Measurements from ENCODE around the gene DUOX1. TPM values are rescaled to one million over a fixed set of nuclear protein-coding genes. Genes with fewer than 3 reads are reported as not detected.

The DUOX1 gene
- total RNA-seq, 1 experiment from 2014 or later = 19.6 TPM

- Histone ChIP-seq H4K20me1 (ENCODE audit: insufficient read depth) (no peaks in the 10 kb centered on the region), H3K4me1 (ENCODE audit: control insufficient read depth in 1 of 2, insufficient read depth in 2 of 2, low read length in 2 of 2) (peaks cover 3 to 6% of the 10 kb centered on the region in 2 experiments; a peak in 3 of 4 replicates), H3K79me2 (ENCODE audit: insufficient read depth, low read length) (no peaks in the 10 kb centered on the region), H3K36me3 (ENCODE audit: control insufficient read depth in 1 of 2, insufficient read depth in 2 of 2, low read length in 2 of 2) (no peaks in the 10 kb centered on the region), H3K4me3 (replicated peaks in 1 of 2; ENCODE audit: low read depth in 1 of 2, low read length in 2 of 2) (no peak overlapping the region), H2AFZ (ENCODE audit: low read depth, low read length, poor library complexity, severe bottlenecking) (no peak overlapping the region), H3K27me3 (ENCODE audit: insufficient read depth, low read length) (no peaks in the 10 kb centered on the region), H3K9me2 (ENCODE audit: insufficient read depth) (no peaks in the 10 kb centered on the region), H3K9ac (ENCODE audit: low read length) (no peak overlapping the region), H3K9me3 (ENCODE audit: control insufficient read depth in 1 of 2, insufficient read depth in 1 of 2, low read depth in 1 of 2, low read length in 2 of 2) (no peaks in the 10 kb centered on the region), H3K4me2 (ENCODE audit: low read length) (no peak overlapping the region), H3K27ac (ENCODE audit: low read depth, low read length) (no peak overlapping the region)
- ChIA-PET RAD21 (ENCODE audit: low non-redundant PET in 1 of 2, low total read pairs in 2 of 2, uncharacterized antibody in 2 of 2, unreplicated experiment in 2 of 2) (no interaction called here), CTCF (interaction anchor here (1.0 kb wide), 1 partner anchor 9 kb away, joined by 6 read pairs; no protein-coding TSS in a partner anchor), POLR2A (no interaction called here)
- no peak for TF ChIP-seq EZH2 (IDR thresholded peaks at IDR 0.05)
- no peak for TF ChIP-seq EZH2phosphoT487 (IDR thresholded peaks at IDR 0.05; ENCODE audit: borderline replicate concordance)
- TF ChIP-seq SRF (IDR thresholded peaks at IDR 0.05; ENCODE audit: low read depth) = no peak
- TF ChIP-seq CEBPB (IDR thresholded peaks at IDR 0.05; ENCODE audit: low read depth) = no peak
- TF ChIP-seq POLR2A (IDR thresholded peaks at IDR 0.05; ENCODE audit: borderline replicate concordance, extremely low read depth, insufficient read depth, insufficient read length) = no peak
- TF ChIP-seq EGR1 (IDR thresholded peaks at IDR 0.05; ENCODE audit: low read depth) = no peak
- no peak for TF ChIP-seq ZNF274 (IDR thresholded peaks at IDR 0.05; ENCODE audit: low read depth, low read length)
- intact Hi-C loops (cut with micrococcal nuclease) = no loop called here
- BruUV-seq (replicated peaks) = no TSS peak
- no peak for ATAC-seq
- DNase-seq (ENCODE audit: low read depth, low spot score) = no peak
Measured at GRCh38 chr15:45171912-45172311, 42.1 kb downstream of the DUOX1 start.

DNA sequence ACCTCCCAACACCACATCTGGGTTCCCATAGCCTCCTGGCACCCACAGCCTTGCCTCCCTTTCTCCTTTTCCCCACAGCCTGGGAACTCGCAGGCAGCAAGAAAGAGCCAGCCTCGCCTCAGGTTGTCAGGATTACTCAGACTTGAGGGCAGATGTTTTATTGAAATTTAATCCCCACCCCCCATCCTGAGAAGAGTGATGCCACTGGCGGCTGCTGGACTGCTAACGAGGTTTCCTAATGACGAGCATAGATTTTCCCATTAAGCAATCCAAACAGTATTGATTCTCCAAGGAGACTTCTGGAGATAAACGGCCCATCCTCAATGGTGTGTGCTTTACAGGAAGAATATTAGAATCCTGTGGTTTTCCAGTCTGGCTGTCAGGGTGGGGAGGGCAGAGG, 44.3 kb downstream of the DUOX1 start:
- no peak overlapping the region for H2AFZ ChIP-seq (ENCODE audit: low read depth, low read length, poor library complexity, severe bottlenecking)
- H3K9ac ChIP-seq (ENCODE audit: low read length) = no peak overlapping the region
- CTCF ChIA-PET = interaction anchor here (0.7 to 1.1 kb wide), 2 partner anchors 11 kb away, joined by 3 read pairs; no protein-coding TSS in a partner anchor
- ATAC-seq (no peak), DNase-seq (ENCODE audit: low read depth, low spot score) (no peak)
- H3K9me2 ChIP-seq (ENCODE audit: insufficient read depth) = no peaks in the 10 kb centered on the region
- H3K4me1 ChIP-seq (ENCODE audit: control insufficient read depth in 1 of 2, insufficient read depth in 2 of 2, low read length in 2 of 2) = peaks cover 0 to 3% of the 10 kb centered on the region in 2 experiments; a peak in 1 of 4 replicates
- H3K79me2 ChIP-seq (ENCODE audit: insufficient read depth, low read length) = no peaks in the 10 kb centered on the region
- POLR2A ChIA-PET = no interaction called here
- H3K4me2 ChIP-seq (ENCODE audit: low read length) = no peak overlapping the region
- H3K27me3 ChIP-seq (ENCODE audit: insufficient read depth, low read length) = no peaks in the 10 kb centered on the region
- no peak overlapping the region for H3K4me3 ChIP-seq (replicated peaks in 1 of 2; ENCODE audit: low read depth in 1 of 2, low read length in 2 of 2)
- TF ChIP-seq REST (IDR thresholded peaks at IDR 0.05; ENCODE audit: low read depth) = no peak
- no peaks in the 10 kb centered on the region for H3K9me3 ChIP-seq (ENCODE audit: control insufficient read depth in 1 of 2, insufficient read depth in 1 of 2, low read depth in 1 of 2, low read length in 2 of 2)
- no TSS peak for BruUV-seq (replicated peaks)
- no peaks in the 10 kb centered on the region for H4K20me1 ChIP-seq (ENCODE audit: insufficient read depth)
- no peaks in the 10 kb centered on the region for H3K36me3 ChIP-seq (ENCODE audit: control insufficient read depth in 1 of 2, insufficient read depth in 2 of 2, low read length in 2 of 2)
- intact Hi-C loops (cut with micrococcal nuclease) = no loop called here
- no peak overlapping the region for H3K27ac ChIP-seq (ENCODE audit: low read depth, low read length)
- RAD21 ChIA-PET (ENCODE audit: low non-redundant PET in 1 of 2, low total read pairs in 2 of 2, uncharacterized antibody in 2 of 2, unreplicated experiment in 2 of 2) = no interaction called here

Measured in HCT116 (cell line).